AG08395 (cell line): ENCODE measurements around the gene PIP5K1B.
"Not testable (repeated sequence)": the region's sequence is repeated elsewhere in the genome, so short reads cannot be mapped to it uniquely, and the experiment has no call there.

Experiments
- DNase-seq: peaks from one replicate; pipeline ENCODE4 v3.0.0; 2012; ENCODE audit warnings: mixed read lengths, low spot score

PIP5K1B gene

GRCh38 chr9:68986949-68987348 is 281.9 kb downstream of the PIP5K1B start:
- not testable (repeated sequence) for DNase-seq

DNA sequence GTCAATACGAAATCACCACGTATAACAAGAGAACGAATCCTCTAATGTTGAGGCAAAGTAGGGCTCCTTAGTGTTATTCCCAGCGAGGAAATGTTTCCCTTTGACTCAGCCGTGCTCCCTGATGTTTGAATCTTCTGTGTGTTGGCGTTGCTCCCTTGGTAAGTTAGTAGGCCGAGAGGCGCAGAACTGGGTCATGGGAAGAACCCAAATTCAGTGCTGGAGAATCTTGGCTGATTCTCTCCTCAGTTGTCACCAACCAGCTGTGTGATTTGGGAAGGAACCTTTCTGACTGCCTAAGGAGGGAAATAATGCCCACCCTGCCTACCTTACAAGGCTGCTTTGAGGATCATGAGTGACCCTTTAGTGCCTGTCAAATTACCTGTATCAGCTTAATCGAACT is 286.4 kb downstream of the PIP5K1B start:
- no peak for DNase-seq

DNA sequence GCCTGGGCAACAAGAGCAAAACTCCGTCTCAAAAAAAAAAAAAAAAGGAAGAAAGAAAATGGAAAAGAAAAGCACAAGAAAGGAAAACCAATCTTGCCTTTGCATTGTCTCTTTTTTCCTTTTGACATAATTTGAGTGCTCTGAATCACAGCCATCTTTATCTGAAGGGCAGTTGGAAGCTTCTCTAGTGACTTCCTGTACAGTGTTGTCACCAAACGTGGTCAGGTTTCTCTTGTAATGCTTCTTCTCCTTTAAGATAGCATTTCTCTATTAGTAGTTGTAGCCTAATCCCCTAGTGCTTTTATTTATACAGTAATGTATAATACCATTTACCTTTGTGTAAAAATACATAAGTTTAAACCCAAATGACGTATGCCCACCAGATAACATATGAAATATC is 290.7 kb downstream of the PIP5K1B start:
- DNase-seq: no peak

GRCh38 chr9:68996462-68996861 is 291.4 kb downstream of the PIP5K1B start:
- no peak for DNase-seq

GRCh38 chr9:68997666-68998065 is 292.6 kb downstream of the PIP5K1B start:
- no peak for DNase-seq

GRCh38 chr9:68998385-68998784 is 293.3 kb downstream of the PIP5K1B start:
- DNase-seq: no peak

GRCh38 chr9:68998812-68999211 is 293.8 kb downstream of the PIP5K1B start:
- DNase-seq: no peak

DNA sequence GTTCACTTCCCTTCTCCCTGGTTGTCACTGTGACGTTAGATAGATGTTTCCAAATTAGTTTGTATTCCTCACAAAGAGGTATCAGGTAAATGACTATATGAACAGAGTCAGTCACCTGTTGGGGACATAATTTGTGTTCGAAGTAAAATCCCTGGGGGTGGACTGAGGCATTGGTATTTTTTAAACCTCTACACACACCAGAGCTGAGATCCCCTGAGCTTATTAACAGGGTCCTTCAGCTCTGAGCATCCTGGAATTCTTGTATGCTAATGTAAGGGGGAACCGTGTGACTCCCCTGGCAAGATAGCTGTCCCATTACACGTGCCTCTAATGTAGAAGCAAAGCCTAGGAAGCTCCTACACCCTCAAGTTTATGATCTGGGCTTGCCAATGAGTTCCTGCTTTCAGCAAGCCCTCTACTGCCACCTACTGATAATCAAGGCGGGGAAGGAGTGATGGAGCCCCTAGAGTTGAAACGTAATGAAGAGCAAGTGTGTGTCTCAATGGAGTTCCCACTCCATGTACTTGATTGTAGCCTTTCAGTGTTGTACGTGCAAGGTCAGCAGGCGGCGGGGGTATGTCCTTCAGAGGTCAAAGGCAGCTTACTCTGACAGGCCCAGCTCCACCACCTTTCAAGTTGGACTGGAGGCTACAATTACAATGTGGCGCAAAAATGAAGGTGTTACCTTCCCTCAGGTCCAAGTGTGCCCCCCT is 294.5 kb downstream of the PIP5K1B start:
- DNase-seq: peak; percentile 78

- no peak for DNase-seq
These were observed 296.9 kb downstream of the PIP5K1B start for GRCh38 chr9:69001921-69002320.

DNA sequence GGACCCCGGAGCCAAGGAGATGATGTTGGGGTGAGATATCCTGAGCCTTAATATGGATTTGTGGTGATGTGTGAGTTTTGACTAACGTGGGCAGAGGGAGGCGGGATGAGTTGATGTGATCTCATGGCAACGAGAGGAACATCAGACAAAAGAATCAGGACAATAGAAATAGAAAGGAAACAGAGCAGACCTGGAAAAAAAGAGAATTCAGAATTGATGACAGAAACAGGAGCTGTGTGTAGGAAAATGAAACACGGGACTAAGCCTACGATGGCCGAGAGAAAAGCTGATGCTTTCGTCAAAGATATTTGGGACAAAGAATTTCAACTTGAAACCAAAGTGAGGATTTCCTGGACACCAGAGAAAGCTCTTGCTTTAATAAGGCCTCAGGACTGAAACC is 298.0 kb downstream of the PIP5K1B start:
- no peak for DNase-seq

DNA sequence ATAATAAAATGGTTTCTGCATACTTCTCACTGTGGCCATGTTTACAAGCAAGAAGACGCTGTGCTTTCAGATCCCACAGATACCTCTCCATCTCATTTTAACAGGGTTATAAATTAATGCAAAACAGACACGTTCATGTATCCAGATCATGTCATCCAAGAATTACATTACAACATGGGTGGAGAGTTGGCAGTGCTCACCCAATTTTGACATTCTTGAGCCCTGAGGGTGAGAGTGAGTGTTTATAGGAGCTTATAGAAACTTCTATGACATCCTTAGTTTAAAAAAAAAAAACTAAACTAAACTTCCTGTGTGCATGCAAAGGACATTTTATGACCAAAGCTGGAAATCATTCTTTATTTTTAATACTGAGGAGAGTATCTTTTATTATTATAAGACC is 299.8 kb downstream of the PIP5K1B start:
- no peak for DNase-seq

DNA sequence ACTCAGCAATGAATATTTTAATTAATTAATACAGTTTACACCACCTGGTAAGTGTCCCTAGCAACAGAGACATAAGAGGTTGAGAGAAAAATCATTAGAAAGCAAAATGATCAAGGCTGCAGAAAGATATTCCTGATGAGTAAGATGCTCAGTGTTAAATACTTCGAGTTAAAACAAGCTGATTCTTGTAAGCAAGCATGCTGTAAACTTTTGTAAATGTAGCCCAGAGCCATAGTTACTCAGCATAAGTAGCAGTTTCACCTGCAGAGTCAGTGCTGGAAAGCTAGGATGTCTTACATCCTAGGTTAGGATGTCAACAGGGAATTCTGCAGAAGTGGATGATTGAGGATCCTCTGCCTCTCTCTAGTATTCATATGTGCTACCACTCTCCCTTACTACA is 304.7 kb downstream of the PIP5K1B start:
- no peak for DNase-seq

DNA sequence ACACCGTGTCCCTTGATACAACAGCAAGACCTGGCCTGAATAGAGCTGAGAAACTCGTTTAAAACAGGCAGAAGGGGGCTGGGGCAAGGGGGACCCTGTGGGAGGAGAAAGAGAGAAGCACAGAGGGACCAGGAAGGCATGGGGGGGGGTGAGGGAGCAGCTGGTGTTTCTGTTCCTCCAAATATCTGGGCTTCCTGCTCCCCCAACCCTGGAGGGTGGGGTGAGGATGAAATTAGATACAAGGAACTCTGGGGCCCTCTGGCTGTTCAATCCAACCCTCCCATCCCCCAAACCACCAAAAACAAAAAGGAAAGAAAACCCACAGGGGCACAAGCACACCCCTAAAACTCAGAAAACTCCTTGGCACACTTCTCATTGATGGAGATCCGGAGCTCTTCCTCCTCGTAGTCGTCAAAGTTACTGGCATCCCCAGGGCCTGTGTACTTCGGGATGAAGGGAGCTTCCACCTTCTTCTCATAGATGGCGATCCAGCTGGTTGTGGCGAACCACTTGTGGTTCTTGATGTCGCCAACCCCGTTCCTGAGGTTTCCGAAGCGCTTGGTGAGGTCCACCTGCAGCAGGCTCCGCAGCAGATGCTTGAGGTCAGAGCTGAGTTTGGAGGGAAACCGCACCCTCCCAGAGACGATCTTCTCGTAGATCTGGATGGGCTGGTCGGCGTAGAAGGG is 307.8 kb downstream of the PIP5K1B start:
- no peak for DNase-seq

- no peak for DNase-seq
These were observed 308.3 kb downstream of the PIP5K1B start for GRCh38 chr9:69013382-69013727.

- DNase-seq: no peak
These were observed 309.0 kb downstream of the PIP5K1B start, which contains the start of gene PRKACG for GRCh38 chr9:69014013-69014412. PRKACG (minus strand) TSS chr9:69014113; CDS start chr9:69014092, 21 bp downstream.

DNA sequence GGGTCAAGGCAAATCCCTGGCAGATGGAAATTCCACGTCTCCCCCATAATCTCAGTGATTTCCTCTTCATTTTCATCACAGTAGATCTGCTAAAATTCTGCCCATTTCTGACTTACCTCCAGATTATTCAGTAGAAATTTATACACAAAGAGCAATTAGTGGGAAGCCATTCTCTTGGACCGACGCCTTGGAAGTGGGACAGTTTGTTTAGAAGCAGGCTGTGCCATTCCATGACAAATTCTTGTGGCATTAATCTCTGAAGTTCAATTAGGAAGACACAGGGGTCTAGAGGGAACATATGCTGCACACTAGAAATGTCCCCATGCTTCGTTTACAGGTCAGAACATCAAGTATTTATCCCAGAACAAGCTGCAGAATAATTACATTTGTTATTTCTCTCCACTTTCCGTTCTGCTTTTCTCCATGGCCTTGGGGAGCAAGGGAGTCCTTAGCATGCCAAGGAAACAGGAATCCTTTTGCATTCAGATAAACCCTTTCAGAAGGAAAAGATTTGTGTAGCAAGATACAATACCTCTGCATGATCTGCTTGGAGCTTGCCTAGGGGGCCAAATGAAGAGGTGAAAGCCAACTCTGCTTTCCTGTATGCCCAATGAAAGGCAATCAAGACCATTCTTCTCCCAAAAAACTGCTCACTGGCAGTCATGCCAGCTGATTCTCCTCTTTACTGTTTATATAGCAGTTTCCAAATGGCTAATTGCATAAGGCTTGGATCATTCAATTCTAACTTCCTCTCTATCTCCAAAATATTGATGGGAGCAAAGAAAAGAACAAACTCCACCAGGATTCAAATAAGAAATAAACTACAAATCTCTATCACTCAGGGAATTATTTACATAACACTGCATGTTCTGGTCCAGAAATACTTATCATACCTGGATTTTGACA is 311.4 kb downstream of the PIP5K1B start:
- no peak for DNase-seq

- DNase-seq: no peak
These were observed 313.7 kb downstream of the PIP5K1B start for GRCh38 chr9:69018737-69019136.

DNA sequence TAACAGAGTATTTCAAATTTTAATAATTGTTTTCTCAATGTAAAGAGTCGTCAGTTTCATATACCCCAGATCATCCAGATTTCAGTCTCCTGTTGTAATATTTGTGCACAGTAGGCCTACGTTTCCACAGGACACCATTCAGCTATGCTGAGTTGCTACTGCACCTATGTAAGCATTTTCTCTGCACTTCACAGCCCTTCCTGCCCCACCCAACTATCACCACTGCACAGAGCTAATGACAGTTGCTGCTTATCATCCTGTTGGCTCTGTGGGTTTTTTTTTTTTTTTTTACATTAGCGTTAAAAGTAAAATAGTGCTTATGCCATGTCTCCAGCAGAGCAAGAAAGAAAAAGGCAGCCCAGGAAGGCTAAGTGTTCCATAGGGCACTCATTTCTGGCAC is 314.8 kb downstream of the PIP5K1B start:
- DNase-seq: no peak

DNA sequence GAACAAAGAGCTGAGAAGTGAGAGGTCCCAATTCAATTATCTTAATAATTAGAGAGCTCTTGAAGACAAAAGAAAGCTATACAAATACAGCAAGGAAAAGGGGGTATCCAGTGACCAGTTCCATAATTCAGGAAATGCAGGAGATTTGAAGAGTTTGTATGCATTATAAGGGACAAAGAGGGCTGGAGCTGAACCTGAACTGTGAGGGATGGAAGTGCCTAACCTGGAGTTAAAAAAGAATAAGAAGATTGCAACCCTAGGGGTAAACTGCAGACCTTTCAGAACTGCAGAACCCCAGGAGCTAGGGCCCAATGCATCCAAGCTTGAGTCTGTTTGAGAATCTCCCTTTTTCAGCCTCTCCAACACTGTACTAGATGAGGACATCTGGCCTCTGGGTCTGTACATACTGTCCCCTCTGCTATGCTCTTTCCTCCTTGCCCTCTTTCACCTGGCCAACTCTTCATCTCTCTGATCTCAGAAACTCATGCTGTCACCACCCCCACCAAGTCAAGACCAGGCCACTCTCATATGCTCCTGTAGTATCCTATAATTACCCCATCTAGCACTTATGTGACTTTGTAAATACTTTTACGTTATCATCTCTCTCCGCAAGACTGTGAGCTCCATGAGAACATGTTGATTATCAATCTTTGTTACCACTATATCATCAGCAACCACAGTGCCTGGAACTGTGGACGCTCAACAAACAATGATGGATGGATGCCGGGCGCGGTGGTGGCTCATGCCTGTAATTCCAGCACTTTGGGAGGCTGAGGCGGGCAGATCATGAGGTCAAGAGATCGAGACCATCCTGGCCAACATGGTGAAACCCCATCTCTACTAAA is 315.5 kb downstream of the PIP5K1B start:
- DNase-seq: no peak

GRCh38 chr9:69023650-69024049 is 318.6 kb downstream of the PIP5K1B start:
- DNase-seq: no peak

DNA sequence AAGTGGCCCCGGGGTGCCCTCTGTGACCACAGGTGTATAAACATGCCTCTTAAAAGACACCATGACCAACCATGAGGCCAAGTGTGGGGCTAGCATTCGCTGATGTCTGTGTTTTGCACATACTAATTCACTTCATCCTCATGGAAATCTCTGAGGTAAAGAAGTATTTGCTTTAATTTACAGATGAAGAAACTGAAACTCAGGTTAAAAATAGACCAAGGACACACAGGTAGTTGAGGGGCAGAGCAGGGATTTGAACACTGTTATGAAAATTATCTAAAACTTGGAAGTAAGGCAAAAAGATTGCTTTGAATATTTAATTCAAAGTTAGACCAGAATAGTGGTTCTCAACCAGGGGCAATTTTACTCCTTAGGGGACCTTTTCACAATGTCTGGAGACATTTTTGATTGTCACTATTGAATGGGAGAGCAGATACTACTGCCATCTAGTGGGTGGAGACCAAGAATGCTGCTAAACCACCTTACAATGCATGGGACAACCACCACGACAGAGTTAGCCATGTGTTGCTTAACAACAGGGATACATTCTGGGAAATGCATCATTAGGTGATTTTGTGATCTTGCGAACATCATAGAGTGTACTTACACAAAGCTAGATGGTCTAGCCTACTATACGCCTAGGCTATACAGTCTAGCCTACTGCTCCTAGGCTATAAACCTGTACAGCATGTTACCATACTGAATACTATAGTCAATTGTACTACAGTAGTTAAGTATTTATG is 322.5 kb downstream of the PIP5K1B start:
- peak; percentile 46 for DNase-seq
